HG03571 (cell line): ENCODE results near the gene POLN.
"Not testable (repeated sequence)": the region's sequence is repeated elsewhere in the genome, so short reads cannot be mapped to it uniquely, and the experiment has no call there.

ENCODE experiments used
- ATAC-seq: cut with Tn5 transposase; IDR thresholded peaks from one replicate; pipeline ENCODE4 v1.9.1; 2021; ENCODE audit not compliant: unreplicated experiment

The POLN gene

DNA sequence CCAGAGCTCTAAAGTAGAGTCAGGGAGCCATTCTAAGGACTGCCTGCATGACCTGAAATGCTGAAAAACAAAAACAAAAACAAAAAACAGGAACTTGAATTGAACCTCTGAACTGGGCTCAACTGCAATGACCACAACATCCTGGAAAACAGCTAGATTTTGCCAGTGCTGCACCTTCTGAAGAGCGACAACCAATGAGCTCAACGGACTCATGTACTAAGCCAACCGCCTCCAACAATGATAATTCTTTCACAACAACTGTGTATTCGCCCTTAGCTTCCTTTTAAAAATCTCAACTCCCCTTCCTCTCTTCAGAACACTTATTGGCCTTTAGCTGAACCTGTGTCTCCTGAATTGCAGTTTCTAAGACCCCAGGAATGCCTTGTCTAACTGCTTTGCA, 69.8 kb downstream of the POLN start:
- no peak for ATAC-seq

DNA sequence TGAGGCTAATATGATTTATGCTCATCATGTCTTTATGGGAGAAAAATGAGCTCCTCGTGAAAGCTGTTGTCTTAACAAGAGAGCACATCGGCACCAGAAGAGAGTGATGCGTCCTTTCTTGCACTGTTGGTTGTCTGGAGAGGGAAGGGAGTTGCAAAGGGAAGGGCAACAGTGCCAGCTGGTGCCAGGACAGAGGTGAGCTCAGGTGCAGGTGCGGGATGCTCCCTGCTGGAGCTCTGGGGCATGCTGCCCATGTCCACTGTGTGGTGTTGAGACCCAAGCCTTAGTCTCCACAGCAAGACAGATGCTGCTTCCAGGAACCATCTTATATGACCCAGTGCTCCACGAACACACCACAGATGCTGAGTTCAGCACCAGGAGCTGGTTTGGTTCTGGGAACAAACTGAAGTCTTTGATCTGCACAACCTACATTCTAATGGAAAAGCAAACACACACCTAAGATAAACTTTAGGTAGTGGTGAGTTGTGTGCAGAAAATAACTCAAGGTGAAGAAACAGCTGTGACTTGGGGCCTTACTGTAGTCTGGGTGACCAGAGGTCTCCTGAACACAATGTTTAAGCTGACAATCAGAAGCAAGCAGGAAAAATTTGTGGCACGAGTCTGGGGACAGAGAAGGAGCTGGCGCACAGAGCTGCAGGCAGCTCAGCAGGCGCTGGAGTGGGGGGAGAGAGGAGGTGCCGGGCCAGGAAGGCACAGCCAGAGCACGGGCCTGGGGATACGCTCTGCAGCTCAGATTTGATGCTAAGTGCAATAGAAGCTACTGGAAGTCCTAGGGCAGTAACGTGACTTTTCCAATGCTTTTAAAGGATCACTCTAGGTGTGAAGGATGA, 73.2 kb downstream of the POLN start:
- no peak for ATAC-seq

GRCh38 chr4:2166253-2166652, 75.7 kb downstream of the POLN start:
- no peak for ATAC-seq

- no peak for ATAC-seq
Observed at GRCh38 chr4:2165391-2165790, 76.5 kb downstream of the POLN start.

- no peak for ATAC-seq
Observed at GRCh38 chr4:2163311-2163821, 78.6 kb downstream of the POLN start.

DNA sequence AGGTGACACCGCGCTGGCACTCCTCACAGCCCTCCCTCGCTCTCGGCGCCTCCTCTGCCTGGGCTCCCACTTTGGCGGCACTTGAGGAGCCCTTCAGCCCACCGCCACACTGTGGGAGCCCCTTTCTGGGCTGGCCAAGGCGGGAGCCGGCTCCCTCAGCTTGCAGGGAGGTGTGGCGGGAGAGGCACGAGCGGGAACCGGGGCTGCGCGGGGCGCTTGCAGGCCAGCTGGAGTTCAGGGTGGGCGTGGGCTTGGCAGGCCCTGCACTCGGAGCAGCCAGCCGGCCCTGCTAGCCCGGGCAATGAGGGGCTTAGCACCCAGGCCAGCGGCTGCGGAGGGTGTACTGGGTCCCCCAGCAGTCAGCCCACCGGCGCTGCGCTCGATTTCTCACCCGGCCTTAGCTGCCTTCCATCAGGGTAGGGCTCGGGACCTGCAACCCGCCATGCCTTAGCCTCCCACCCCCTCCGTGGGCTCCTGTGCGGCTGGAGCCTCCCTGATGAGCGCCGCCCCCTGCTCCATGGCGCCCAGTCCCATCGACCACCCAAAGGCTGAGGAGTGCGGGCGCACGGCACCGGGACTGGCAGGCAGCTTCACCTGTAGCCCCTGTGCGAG, 80.7 kb downstream of the POLN start:
- ATAC-seq = not testable (repeated sequence)

GRCh38 chr4:2159931-2160330, 82.0 kb downstream of the POLN start:
- ATAC-seq = no peak

DNA sequence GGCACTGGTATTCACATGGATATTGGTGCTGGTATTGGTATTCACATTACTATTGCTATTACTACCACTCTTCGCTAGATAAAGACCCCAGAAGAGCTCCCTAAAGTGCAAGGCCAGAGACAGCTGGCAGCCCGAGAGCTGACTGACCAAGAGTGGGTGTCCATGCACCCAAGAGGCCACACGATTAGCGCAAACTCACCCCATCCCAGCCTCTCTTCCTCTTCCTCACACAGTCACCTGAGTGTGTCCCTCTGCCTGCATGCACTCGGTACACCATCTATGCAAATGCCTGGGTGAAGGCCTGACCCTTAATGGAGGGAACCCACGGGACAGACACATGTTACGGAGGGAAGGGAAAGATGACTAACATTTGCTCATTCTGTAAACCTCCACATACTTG, 86.7 kb downstream of the POLN start:
- ATAC-seq = no peak

DNA sequence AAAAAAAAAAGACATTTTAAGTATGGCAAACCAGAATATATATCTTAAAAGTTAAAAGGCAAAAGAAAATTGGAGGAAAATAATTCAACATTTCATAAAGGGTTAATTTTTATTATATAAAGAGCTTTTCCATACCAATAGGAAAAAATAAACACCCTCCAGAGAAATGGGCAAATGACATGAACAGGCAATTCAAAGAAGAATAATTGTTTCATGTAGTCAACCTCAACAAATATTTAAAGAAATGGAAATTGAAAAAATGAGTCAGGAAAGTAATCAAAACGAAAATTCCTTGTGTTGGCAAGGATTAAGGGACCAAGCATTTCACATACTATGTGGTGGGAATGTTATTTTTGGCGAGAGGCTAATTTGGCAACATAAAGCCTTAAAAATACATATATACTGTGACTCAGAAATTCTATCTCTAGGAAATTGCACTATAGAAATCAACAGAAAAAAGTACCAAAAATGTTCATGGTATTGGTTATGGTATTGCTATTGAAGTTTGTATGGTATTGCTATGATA, 87.6 kb downstream of the POLN start:
- ATAC-seq = no peak

- ATAC-seq = no peak
Observed at GRCh38 chr4:2151544-2151943, 90.4 kb downstream of the POLN start.

DNA sequence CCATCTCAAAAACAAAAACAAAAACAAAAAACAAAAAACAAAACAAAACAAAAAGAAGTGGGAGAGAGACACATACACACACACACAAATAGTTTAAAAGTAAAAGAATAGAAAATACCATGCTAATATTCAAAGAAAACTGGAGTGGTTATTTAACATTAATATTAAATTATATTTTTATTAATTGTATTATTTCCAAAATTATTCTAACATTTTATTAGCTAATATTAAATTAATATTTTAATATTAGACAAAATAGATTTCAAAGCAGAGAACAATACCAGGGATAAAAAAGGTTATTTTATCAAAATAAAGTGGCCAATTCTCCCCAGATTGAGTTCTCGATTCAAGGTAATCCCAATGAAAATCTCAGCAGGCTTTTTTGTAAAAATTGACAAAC, 91.8 kb downstream of the POLN start:
- no peak for ATAC-seq

- ATAC-seq = no peak
Observed at GRCh38 chr4:2142630-2143427, 99.1 kb downstream of the POLN start.

- ATAC-seq = no peak
Observed at GRCh38 chr4:2141762-2142451, 100.0 kb downstream of the POLN start.

GRCh38 chr4:2141022-2141761, 100.7 kb downstream of the POLN start:
- no peak for ATAC-seq

DNA sequence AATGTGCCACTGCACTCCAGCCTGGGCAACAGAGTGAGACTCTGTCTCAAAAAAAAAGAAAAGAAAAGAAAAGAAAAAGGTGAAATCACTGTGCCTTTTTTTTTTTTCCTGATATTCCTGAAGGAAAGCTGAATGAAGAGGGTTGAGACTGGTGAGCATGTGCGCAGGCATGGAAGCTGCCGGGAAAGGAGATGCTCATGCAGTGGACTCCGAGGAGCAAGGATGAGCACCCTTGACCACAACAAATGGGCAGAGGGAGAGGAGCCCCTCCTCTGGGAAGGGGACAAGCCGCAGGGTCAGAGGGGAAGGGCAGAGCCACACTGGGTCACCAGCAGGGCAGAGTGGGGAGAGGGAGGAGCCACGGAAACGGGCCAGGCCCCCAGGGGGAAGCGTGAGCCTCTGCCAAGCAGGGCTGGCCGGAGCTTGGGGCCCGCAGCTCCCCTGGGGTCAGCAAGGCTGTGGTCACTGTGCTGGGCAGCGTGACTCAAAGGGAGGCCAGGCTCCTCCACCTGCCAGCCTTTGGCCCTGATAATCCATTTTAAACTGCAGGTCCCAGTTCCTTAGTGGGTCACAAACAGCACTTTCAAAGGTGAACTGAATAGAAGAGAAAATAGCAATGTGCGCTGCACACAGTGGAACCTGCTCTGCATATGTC, 102.9 kb downstream of the POLN start:
- ATAC-seq = no peak

DNA sequence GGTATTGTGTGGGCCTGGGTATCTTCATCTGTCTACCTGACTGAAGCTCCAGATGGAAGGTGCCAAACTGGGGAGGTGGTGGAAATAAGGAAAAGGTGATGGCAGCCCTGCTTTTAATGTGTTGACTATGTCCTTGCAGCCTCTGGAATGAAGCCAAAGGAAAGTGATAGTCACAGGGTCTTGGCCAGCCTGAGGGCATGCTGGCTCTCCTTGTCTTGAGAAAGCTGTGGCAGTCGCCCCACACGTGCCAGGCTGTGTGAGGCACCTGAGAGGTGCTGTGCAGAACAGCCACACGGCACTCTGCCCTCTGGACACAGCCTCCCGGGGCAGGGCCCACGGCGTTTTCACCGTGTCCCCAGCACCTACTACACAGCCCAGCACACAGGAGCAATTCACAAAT, 105.2 kb downstream of the POLN start:
- no peak for ATAC-seq

- ATAC-seq = no peak
Observed at GRCh38 chr4:2135083-2135482, 106.8 kb downstream of the POLN start.

DNA sequence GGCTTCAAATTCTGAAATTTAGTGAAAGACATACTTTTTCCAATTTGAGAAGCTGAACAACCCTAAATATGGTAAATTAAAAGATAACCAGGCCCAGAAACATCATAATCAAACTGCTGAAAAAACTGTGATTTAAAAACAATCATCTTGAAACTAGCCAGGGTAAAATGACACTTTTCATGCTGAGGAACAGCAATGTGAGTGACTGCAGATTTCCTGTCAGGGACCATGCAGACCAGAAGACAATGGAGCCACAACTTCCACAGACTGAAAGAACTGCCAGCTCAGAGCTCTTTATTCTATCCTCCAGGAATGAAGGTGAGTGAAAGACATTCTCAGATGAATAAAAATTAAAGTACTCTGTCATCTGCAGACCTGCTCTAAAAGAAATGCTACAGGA, 109.5 kb downstream of the POLN start:
- ATAC-seq = no peak

DNA sequence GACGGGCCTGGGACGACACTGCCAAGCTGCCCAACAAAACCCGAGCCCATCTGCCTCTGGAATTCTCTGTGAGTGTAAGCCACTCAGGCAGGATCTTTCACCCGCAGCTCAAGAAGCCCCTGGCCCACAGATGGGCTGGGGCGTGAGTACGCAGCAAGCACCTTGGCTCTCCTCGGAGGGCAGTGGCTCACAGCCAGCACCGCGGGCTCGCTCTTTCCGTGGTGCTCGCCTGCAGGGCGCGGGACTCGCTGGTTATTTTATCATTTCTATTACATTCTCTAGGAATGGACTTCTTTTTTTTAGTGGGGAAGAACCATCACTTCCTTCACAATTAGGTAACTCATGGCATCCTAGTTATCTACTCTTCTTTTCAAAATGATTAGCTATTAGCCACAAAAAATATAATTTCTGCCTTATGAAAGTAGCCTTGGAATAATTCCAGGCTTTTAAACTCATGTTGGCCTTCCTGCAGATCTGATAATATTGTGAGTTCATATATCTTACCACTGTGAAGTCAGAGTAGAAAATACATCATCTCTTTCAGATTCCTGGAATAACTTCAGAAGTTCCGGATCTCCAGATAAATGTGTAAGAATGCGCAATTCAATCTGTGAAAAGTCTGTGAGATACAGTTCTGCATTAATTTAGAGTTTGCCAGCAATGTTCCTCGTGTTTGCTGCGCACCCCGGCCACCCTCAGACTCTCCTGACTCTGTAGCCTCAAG, 114.2 kb downstream of the POLN start:
- ATAC-seq = no peak
